Suprapubic skin (tissue), 4 donors: ENCODE data around the gene SH3GL2. TPM values are rescaled to one million over a fixed set of nuclear protein-coding genes. Genes with fewer than 3 reads are reported as not detected.

ENCODE experiments used
- DNase-seq, 2 donors: peaks; one replicate each; pipeline ENCODE4 v3.0.0-alpha.2; 2019; ENCODE audit warnings: low spot score in 2 of 2
- H3K27ac ChIP-seq: fragments of 200-600 bp; sonication (generic); one replicate; pipeline ENCODE4 v1.5.1; 2019
- H3K27me3 ChIP-seq: fragments of 200-600 bp; sonication (generic); one replicate; pipeline ENCODE4 v1.5.1; 2019
- H3K36me3 ChIP-seq: fragments of 200-600 bp; sonication (generic); one replicate; pipeline ENCODE4 v1.5.1; 2019
- H3K4me1 ChIP-seq: fragments of 200-600 bp; sonication (generic); one replicate; pipeline ENCODE4 v1.5.1; 2019
- H3K4me3 ChIP-seq: fragments of 200-600 bp; sonication (generic); one replicate; pipeline ENCODE4 v1.5.1; 2019; ENCODE audit warnings: mild to moderate bottlenecking
- H3K9me3 ChIP-seq: fragments of 200-600 bp; sonication (generic); one replicate; pipeline ENCODE4 v1.5.1; 2019
- CTCF ChIP-seq, 2 donors: fragments of 200-600 bp in 1 of 2; fragments of 450-650 bp in 1 of 2; sonication (generic) in 1 of 2; IDR thresholded peaks; one replicate each; pipeline ENCODE4 v1.5.1; 2016 to 2019; ENCODE audit warnings: antibody characterized with exemption in 2 of 2, mild to moderate bottlenecking in 1 of 2, moderate library complexity in 1 of 2
- EP300 ChIP-seq: sonication (generic); formaldehyde crosslinking; IDR thresholded peaks from one replicate; pipeline ENCODE4 v1.6.1; 2017; ENCODE audit warnings: antibody characterized with exemption
- POLR2A ChIP-seq, 2 donors: fragments of 450-650 bp; IDR thresholded peaks; one replicate each; pipeline ENCODE4 v1.6.1; 2017; ENCODE audit warnings: antibody characterized with exemption in 2 of 2, mild to moderate bottlenecking in 2 of 2, moderate library complexity in 2 of 2
- POLR2AphosphoS5 ChIP-seq, 3 donors: sonication (generic); formaldehyde crosslinking; IDR thresholded peaks; one replicate each; pipeline ENCODE4 v1.6.1; 2017; ENCODE audit warnings: antibody characterized with exemption in 3 of 3
- WGBS: methylation state at CpG from one replicate; pipeline ENCODE4 v1.1.5; 2018; 5-methylcytosine and 5-hydroxymethylcytosine counted together
- total RNA-seq, 4 donors: library from RNA; depleted of rRNA; stranded (reverse); fragments of >200 nt; gene quantifications; one replicate each; pipeline ENCODE4 v1.1.0, GENCODE V29; 2016

SH3GL2 gene
- total RNA-seq, 4 donors from 2014 or later: not detected

- no peaks in the 10 kb centered on the region for H3K36me3 ChIP-seq
- peak overlapping the region; percentile 58 for H3K4me3 ChIP-seq
- no peak for TF ChIP-seq POLR2A (IDR thresholded peaks at IDR 0.05)
- TF ChIP-seq CTCF (IDR thresholded peaks at IDR 0.05): no peak
- no peak for TF ChIP-seq POLR2AphosphoS5 (IDR thresholded peaks at IDR 0.05)
- TF ChIP-seq EP300: no peak
- no peak overlapping the region for H3K27ac ChIP-seq
- 5% methylated on average over 13 of the region's 17 CpGs for WGBS
- peaks cover 52% of the 10 kb centered on the region for H3K27me3 ChIP-seq
- H3K4me1 ChIP-seq: peaks cover 15% of the 10 kb centered on the region
- no peaks in the 10 kb centered on the region for H3K9me3 ChIP-seq
- DNase-seq: no peak
Measured at GRCh38 chr9:17578577-17578910, 322 bp upstream of the SH3GL2 start.

- Histone ChIP-seq H3K36me3 (no peaks in the 10 kb centered on the region), H3K27ac (no peak overlapping the region), H3K4me1 (peaks cover 15% of the 10 kb centered on the region), H3K27me3 (peaks cover 52% of the 10 kb centered on the region), H3K9me3 (no peaks in the 10 kb centered on the region), H3K4me3 (no peak overlapping the region)
- DNase-seq: no peak
- WGBS: 71% methylated on average over 9 of the region's 9 CpGs
- TF ChIP-seq EP300 (no peak), POLR2AphosphoS5 (IDR thresholded peaks at IDR 0.05) (no peak), CTCF (IDR thresholded peaks at IDR 0.05) (no peak), POLR2A (IDR thresholded peaks at IDR 0.05) (no peak)
Measured at GRCh38 chr9:17580119-17580518, 1.3 kb downstream of the SH3GL2 start.

- Histone ChIP-seq H3K9me3 (no peaks in the 10 kb centered on the region), H3K4me1 (no peaks in the 10 kb centered on the region), H3K4me3 (no peak overlapping the region), H3K27ac (no peak overlapping the region), H3K27me3 (no peaks in the 10 kb centered on the region), H3K36me3 (no peaks in the 10 kb centered on the region)
- DNase-seq: no peak
- WGBS: 81% methylated on average over 5 of the region's 5 CpGs
- TF ChIP-seq POLR2A (IDR thresholded peaks at IDR 0.05) (no peak), POLR2AphosphoS5 (IDR thresholded peaks at IDR 0.05) (no peak), CTCF (IDR thresholded peaks at IDR 0.05) (no peak), EP300 (no peak)
Measured at GRCh38 chr9:17587113-17587512, 8.2 kb downstream of the SH3GL2 start.

GRCh38 chr9:17588395-17588794, 9.5 kb downstream of the SH3GL2 start:
- no peak for TF ChIP-seq EP300
- no peak for TF ChIP-seq POLR2AphosphoS5 (IDR thresholded peaks at IDR 0.05)
- no peak for TF ChIP-seq CTCF (IDR thresholded peaks at IDR 0.05)
- no peak for TF ChIP-seq POLR2A (IDR thresholded peaks at IDR 0.05)
- no peaks in the 10 kb centered on the region for H3K36me3 ChIP-seq
- WGBS: 79% methylated on average over 1 of the region's 1 CpG
- no peak for DNase-seq
- H3K4me1 ChIP-seq: no peaks in the 10 kb centered on the region
- no peak overlapping the region for H3K27ac ChIP-seq
- no peaks in the 10 kb centered on the region for H3K9me3 ChIP-seq
- H3K4me3 ChIP-seq: no peak overlapping the region
- peaks cover 4% of the 10 kb centered on the region for H3K27me3 ChIP-seq

- H3K27me3 ChIP-seq: peaks cover 4% of the 10 kb centered on the region
- no peak overlapping the region for H3K27ac ChIP-seq
- no peaks in the 10 kb centered on the region for H3K9me3 ChIP-seq
- TF ChIP-seq CTCF (IDR thresholded peaks at IDR 0.05) (no peak), EP300 (no peak), POLR2AphosphoS5 (IDR thresholded peaks at IDR 0.05) (no peak), POLR2A (IDR thresholded peaks at IDR 0.05) (no peak)
- no peak for DNase-seq
- H3K36me3 ChIP-seq: no peaks in the 10 kb centered on the region
- 95% methylated on average over 4 of the region's 4 CpGs for WGBS
- H3K4me1 ChIP-seq: no peaks in the 10 kb centered on the region
- no peak overlapping the region for H3K4me3 ChIP-seq
Measured at GRCh38 chr9:17588941-17589340, 10.1 kb downstream of the SH3GL2 start.
